ENCODE data around the gene TBK1.

The TBK1 gene

GRCh38 chr12:64451687-64452558, at the start of gene TBK1:
Gene TBK1, plus strand, starts transcription at chr12:64452120. Its CDS starts 3,751 bp downstream, at chr12:64455871.
- peak; percentile 83 for DNase-seq

GRCh38 chr12:64402181-64402580, 49.7 kb upstream of the TBK1 start:
- DNase-seq, result no peak

- peak; percentile 88 for DNase-seq
Observed at GRCh38 chr12:64403707-64404469, 48.0 kb upstream of the TBK1 start, which contains the start of gene XPOT. Gene XPOT, plus strand, starts transcription at chr12:64404392. Its CDS starts 5,644 bp downstream, at chr12:64410036.

- DNase-seq, result peak; percentile 70
Observed at GRCh38 chr12:64404470-64405256, 47.3 kb upstream of the TBK1 start.

GRCh38 chr12:64407342-64408223, 44.3 kb upstream of the TBK1 start:
- DNase-seq, result no peak

- no peak for DNase-seq
Observed at GRCh38 chr12:64411427-64411826, 40.5 kb upstream of the TBK1 start.

- DNase-seq, result no peak
Observed at GRCh38 chr12:64412459-64412858, 39.5 kb upstream of the TBK1 start.

GRCh38 chr12:64413884-64414283, 38.0 kb upstream of the TBK1 start:
- DNase-seq, result no peak

- no peak for DNase-seq
Observed at GRCh38 chr12:64418209-64418608, 33.7 kb upstream of the TBK1 start.

- DNase-seq, result no peak
Observed at GRCh38 chr12:64419696-64420095, 32.2 kb upstream of the TBK1 start.

GRCh38 chr12:64427988-64428387, 23.9 kb upstream of the TBK1 start:
- DNase-seq, result no peak

- DNase-seq, result no peak
Observed at GRCh38 chr12:64428956-64429355, 23.0 kb upstream of the TBK1 start.

GRCh38 chr12:64430886-64431285, 21.0 kb upstream of the TBK1 start:
- DNase-seq, result no peak

- no peak for DNase-seq
Observed at GRCh38 chr12:64431791-64432190, 20.1 kb upstream of the TBK1 start.

GRCh38 chr12:64433915-64434314, 18.0 kb upstream of the TBK1 start:
- no peak for DNase-seq

- DNase-seq, result no peak
Observed at GRCh38 chr12:64440100-64440499, 11.8 kb upstream of the TBK1 start.

- DNase-seq, result no peak
Observed at GRCh38 chr12:64445490-64445889, 6.4 kb upstream of the TBK1 start.

GRCh38 chr12:64446295-64446694, 5.6 kb upstream of the TBK1 start:
- DNase-seq, result no peak

- DNase-seq, result no peak
Observed at GRCh38 chr12:64450057-64450640, 1.8 kb upstream of the TBK1 start.

- no peak for DNase-seq
Observed at GRCh38 chr12:64450711-64451486, 1.0 kb upstream of the TBK1 start.

Data from activated CD4-positive, CD25-positive, alpha-beta regulatory T cell treated with anti-CD3 and anti-CD28 coated beads, Interleukin-2, amount 50 U/mL, for 72 hours (primary cell).